ENCODE measurements around the gene BEND3.
A peak's percentile ranks its signal among the peaks of the same experiment; 100 is the strongest.
"Not testable (repeated sequence)": the region's sequence is repeated elsewhere in the genome, so short reads cannot be mapped to it uniquely, and the experiment has no call there.

Gene BEND3

DNA sequence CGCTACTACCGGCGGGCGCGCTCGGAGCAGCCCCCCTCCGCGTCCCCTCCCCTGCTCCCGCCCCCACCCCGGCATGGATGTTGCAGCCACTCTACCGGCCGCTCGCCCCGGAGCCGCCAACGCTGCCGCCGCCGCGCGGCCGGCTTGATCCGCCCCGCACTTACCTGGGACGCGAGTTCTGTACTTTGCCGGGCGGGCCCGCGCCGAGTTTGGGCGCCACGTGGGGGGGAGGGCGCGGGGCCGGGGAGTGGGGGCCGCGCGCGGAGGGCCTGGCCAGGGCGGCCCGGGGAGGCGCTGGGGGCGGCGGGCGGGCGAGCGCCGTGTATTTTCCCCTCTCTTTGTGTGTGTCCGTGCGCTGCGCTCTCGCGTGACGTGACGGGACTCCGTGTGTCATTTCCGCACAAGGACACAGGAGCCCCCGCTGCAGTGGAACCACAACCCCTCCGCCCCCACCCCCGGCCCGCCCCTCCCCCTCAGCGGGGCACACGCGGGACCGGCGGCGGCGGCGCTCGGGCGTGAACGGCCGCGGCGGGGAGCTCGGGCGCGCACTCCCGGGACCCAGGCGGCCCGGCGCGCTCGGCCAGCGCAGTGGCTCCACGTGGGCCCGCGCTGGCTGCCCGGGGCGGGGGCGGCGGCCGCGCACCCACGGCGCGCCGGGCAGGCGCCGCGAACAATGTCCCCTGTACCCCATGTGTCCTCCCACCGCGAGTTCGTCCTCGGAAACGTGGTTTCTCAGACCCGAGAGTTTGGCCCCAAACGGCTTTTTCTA is at the start of gene BEND3:
Gene BEND3 (minus strand): TSS at position 590 of the 769 bp plus-strand sequence. CDS start 16,230 bp downstream, outside the sequence.
- H3K27ac Mint-ChIP-seq, result peak within 1 kb of the TSS; percentile 97
- peak; percentile 61 for DNase-seq
- TF ChIP-seq, protein P1, sequence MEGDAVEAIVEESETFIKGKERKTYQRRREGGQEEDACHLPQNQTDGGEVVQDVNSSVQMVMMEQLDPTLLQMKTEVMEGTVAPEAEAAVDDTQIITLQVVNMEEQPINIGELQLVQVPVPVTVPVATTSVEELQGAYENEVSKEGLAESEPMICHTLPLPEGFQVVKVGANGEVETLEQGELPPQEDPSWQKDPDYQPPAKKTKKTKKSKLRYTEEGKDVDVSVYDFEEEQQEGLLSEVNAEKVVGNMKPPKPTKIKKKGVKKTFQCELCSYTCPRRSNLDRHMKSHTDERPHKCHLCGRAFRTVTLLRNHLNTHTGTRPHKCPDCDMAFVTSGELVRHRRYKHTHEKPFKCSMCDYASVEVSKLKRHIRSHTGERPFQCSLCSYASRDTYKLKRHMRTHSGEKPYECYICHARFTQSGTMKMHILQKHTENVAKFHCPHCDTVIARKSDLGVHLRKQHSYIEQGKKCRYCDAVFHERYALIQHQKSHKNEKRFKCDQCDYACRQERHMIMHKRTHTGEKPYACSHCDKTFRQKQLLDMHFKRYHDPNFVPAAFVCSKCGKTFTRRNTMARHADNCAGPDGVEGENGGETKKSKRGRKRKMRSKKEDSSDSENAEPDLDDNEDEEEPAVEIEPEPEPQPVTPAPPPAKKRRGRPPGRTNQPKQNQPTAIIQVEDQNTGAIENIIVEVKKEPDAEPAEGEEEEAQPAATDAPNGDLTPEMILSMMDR (IDR thresholded peaks at IDR 0.05), result no peak
- no peaks in the 10 kb centered on the region for H3K9me3 Mint-ChIP-seq
- H3K27me3 Mint-ChIP-seq (ENCODE audit: low read depth, poor library complexity), result no peaks in the 10 kb centered on the region
- peaks cover 41% of the 10 kb centered on the region for H3K4me1 Mint-ChIP-seq
- H3K36me3 Mint-ChIP-seq (ENCODE audit: low read depth), result peaks cover 15% of the 10 kb centered on the region
- H3K4me3 Mint-ChIP-seq, result peak within 1 kb of the TSS; percentile 80

DNA sequence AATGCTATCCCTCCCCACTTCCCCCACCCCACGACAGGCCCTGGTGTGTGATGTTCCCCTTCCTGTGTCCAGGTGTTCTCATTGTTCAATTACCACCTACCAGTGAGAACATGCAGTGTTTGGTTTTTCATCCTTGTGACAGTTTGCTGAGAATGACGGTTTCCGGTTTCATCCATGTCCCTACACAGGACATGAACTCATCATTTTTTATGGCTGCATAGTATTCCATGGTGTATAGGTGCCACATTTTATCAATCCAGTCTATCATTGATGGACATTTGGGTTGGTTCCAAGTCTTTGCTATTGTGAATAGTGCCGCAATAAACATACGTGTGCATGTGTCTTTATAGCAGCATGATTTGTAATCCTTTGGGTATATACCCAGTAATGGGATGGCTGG is 49.0 kb upstream of the BEND3 start:
- H3K27me3 Mint-ChIP-seq (ENCODE audit: low read depth, poor library complexity); H3K27ac Mint-ChIP-seq; H3K4me3 Mint-ChIP-seq; H3K4me1 Mint-ChIP-seq; DNase-seq; H3K36me3 Mint-ChIP-seq (ENCODE audit: low read depth): not testable (repeated sequence)
- H3K9me3 Mint-ChIP-seq, result peaks cover 14% of the 10 kb centered on the region

DNA sequence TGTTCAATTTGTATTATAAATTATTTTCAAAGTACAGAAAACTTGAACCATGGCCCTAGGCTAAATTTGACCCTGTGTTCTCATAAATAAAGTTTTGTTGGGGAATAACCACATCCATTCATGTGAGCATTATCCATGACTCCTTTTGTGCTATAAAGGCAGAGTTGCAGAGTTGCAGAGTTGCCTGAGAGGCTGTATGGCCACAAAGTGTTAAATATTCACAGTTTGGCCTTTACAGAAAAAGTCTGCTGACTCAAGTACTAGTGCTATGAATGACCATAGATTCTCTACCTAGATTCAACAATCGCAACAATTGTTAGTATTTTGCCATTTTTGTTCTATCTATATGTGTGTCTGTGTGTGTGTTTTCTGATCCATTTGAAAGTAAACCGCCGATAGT is 46.2 kb upstream of the BEND3 start:
- peaks cover 5% of the 10 kb centered on the region for H3K4me1 Mint-ChIP-seq
- H3K27me3 Mint-ChIP-seq (ENCODE audit: low read depth, poor library complexity), result no peaks in the 10 kb centered on the region
- no peaks in the 10 kb centered on the region for H3K9me3 Mint-ChIP-seq
- DNase-seq, result no peak
- H3K27ac Mint-ChIP-seq, result no peak overlapping the region
- no peak overlapping the region for H3K4me3 Mint-ChIP-seq
- no peaks in the 10 kb centered on the region for H3K36me3 Mint-ChIP-seq (ENCODE audit: low read depth)
- TF ChIP-seq, protein P1 (IDR thresholded peaks at IDR 0.05), result no peak

DNA sequence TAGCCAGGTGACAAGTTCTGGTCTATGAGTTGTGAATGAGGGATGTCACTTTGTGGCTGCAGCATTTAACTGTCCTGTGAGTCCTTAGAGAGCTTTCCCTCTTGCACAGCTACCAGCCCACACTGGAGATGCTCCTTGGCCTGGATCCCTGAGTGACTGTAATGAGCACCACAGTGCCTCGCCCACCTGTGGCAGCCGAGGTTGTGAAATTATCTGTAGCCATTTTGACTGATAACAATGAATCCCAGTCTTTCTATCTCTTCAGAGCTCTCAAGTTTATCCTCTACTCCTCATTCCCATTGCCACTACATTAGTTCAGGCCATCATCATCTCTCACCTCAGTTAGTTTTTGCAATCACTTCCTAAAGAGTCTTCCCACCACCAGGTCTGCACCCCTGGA is 41.3 kb upstream of the BEND3 start:
- Mint-ChIP-seq H3K9me3 (no peaks in the 10 kb centered on the region), H3K4me3 (no peak overlapping the region), H3K27ac (peak overlapping the region; percentile 53), H3K36me3 (ENCODE audit: low read depth) (no peaks in the 10 kb centered on the region), H3K27me3 (ENCODE audit: low read depth, poor library complexity) (no peaks in the 10 kb centered on the region), H3K4me1 (peaks cover 39% of the 10 kb centered on the region)
- TF ChIP-seq, protein P1 (IDR thresholded peaks at IDR 0.05), result no peak
- no peak for DNase-seq

DNA sequence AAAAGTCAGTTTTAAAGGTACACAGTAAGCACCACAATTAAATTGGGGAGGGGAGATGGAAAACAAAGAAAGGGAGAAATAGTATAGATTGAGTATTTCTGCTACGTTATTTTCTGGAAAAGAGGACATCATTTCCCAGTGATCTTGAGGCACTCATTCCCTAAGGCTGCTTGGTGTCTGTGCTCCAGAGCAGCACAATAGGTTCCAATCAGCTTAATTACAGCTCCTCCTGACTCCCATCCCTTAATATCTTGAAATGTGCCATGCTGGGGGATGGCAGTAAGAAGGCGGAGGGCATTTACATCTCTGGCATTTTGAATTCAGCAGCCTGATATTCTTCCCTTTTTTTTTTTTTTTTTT is 39.5 kb upstream of the BEND3 start:
- no peak for DNase-seq
- Mint-ChIP-seq H3K9me3 (no peaks in the 10 kb centered on the region), H3K27ac (peak overlapping the region; percentile 36), H3K4me3 (peak overlapping the region; percentile 59), H3K36me3 (ENCODE audit: low read depth) (no peaks in the 10 kb centered on the region), H3K27me3 (ENCODE audit: low read depth, poor library complexity) (no peaks in the 10 kb centered on the region), H3K4me1 (peaks cover 49% of the 10 kb centered on the region)
- TF ChIP-seq, protein P1 (IDR thresholded peaks at IDR 0.05), result no peak

DNA sequence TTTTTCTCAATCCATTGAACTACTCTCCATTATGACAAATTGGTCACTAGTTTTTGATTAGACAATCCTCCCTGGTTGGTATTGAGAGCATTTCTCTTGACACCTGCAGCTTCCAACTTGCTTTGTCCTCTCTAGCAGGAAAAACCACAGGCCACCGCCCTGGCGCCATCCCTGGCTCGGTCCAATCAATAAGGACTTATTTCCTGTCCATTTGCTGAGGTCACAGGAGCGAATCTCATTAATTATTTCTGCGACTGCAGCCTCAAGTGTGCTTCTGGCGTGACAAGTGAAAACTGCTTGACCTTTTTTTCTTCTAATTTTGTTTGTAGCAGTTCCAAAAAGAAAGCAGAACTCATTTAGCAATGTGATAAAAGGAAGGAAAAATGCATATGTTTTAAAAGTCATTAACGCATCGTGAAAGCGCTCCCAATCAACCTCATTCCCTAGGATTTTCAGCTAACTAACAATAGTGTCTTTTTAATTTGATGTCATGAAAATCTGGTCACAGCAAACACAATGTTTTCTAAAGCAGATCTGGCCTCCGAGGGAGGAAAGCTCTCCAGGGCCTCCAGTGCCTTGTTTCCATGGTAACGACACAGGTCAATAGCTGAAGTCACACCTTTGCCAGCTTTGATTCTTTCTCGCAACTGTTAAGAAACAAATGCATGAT is 39.0 kb upstream of the BEND3 start:
- Mint-ChIP-seq H3K4me3 (peak overlapping the region; percentile 59), H3K36me3 (ENCODE audit: low read depth) (no peaks in the 10 kb centered on the region), H3K4me1 (peaks cover 49% of the 10 kb centered on the region), H3K27ac (peak overlapping the region; percentile 36), H3K27me3 (ENCODE audit: low read depth, poor library complexity) (no peaks in the 10 kb centered on the region), H3K9me3 (no peaks in the 10 kb centered on the region)
- TF ChIP-seq, protein P1 (IDR thresholded peaks at IDR 0.05), result no peak
- peak; percentile 20 for DNase-seq
